ENCODE data around the gene RUFY4. TPM values are rescaled to one million over a fixed set of nuclear protein-coding genes. Genes with fewer than 3 reads are reported as not detected.

The RUFY4 gene
- total and polyA plus RNA-seq, 9 of the 15 experiments (the other 6 are each of a cell fraction or from before 2014, with no cell fraction given), result not detected

DNA sequence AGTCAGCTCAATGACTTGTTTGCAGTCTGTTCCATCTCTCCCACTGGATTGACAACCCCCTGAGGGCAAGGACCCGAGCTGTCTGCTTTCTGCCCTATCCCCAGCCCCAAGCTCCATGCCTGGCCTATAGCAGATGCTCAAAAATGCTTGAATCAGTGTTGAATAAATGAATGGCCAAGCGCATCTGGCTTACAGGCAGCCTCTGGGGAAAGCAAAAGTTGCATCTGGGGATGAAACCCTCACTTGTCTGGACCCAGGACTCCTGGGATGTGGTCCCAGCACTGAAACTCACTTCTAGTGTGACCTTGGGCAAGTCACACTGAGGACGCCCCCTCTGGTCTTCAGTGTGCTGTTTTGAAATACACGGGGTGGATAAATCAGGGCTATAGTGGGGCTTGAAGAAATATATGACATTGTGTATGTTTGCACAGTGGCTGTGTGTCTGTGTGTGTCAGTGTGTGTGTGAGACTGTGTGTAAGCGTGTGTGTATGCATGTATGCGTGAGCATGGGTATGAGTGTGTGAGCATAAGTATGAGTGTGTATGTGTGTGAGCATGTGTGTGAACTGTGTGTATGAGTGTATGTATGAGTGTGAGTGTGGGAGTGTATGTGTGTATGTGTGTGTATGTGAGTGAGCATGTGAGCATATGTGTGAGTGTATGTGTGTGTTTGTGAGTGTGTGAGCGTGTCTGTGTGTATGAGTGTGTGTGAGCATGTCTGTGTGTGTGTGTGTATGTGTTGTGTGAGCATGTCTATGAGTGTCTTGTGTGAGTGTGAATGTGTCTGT is 38.5 kb upstream of the RUFY4 start:
- in situ Hi-C loops (cut with MboI) (no loop called here), intact Hi-C loops (cut with micrococcal nuclease) (loop anchor here (5.0 kb wide), 1 partner anchor 33 kb away; no protein-coding TSS in a partner anchor)
- Histone ChIP-seq H3K4me2 (ENCODE audit: insufficient read depth, low read length) (no peak overlapping the region), H3K27me3 (ENCODE audit: control insufficient read depth in 2 of 2, insufficient read depth in 2 of 2, low read length in 2 of 2) (peaks cover 0 to 30% of the 10 kb centered on the region in 2 experiments; a peak in 1 of 5 replicates), H4K20me1 (replicated peaks; ENCODE audit: control insufficient read depth, insufficient read depth, low read length) (no peaks in the 10 kb centered on the region), H3K9me3 (replicated peaks; ENCODE audit: control insufficient read depth, insufficient read depth, low read depth, low read length) (no peaks in the 10 kb centered on the region), H3K27ac (ENCODE audit: extremely low read depth, low read depth, low read length) (no peak overlapping the region), H2AFZ (ENCODE audit: low read depth, low read length) (no peak overlapping the region), H3K4me3 (no peak overlapping the region), H3K36me3 (ENCODE audit: control insufficient read depth, insufficient read depth, low read length) (no peaks in the 10 kb centered on the region), H3K9me1 (ENCODE audit: control insufficient read depth, insufficient read depth, low read length) (no peaks in the 10 kb centered on the region), H3K4me1 (replicated peaks in 1 of 2; ENCODE audit: control insufficient read depth in 2 of 2, insufficient read depth in 2 of 2, low read length in 2 of 2) (peaks cover 0 to 4% of the 10 kb centered on the region in 2 experiments; a peak in 1 of 5 replicates), H3K9ac (ENCODE audit: insufficient read depth in 1 of 2, low read depth in 2 of 2, low read length in 2 of 2) (no peak overlapping the region), H3K79me2 (ENCODE audit: control insufficient read depth, insufficient read depth, low read length) (no peaks in the 10 kb centered on the region)
- ATAC-seq, result no peak
- BruUV-seq (replicated peaks), result no TSS peak
- 8% methylated on average over 6 of the region's 7 CpGs for WGBS (ENCODE audit: insufficient coverage, low coverage, missing lambda C conversion rate)
- no peak for DNase-seq (ENCODE audit: extremely low read depth in 1 of 4, low spot score in 3 of 4)
- no peak for FAIRE-seq
- ChIA-PET CTCF (ENCODE audit: low intra/inter-chr PET ratio) (no interaction called here), POLR2A (no interaction called here)
- TF ChIP-seq ZNF316 (IDR thresholded peaks at IDR 0.05) (no peak), TEAD1 (CRISPR knock-in tag; IDR thresholded peaks at IDR 0.05) (no peak), L3MBTL2 (IDR thresholded peaks at IDR 0.05) (no peak), RUNX1 (IDR thresholded peaks at IDR 0.05; ENCODE audit: low read depth) (no peak), ZNF175 (CRISPR knock-in tag; IDR thresholded peaks at IDR 0.05; ENCODE audit: low read depth) (no peak), ZBTB7A (IDR thresholded peaks at IDR 0.05; ENCODE audit: borderline replicate concordance, control insufficient read depth, low read depth, low read length) (no peak), RFX5 (IDR thresholded peaks at IDR 0.05; ENCODE audit: low read depth, low read length) (no peak)
- TF ChIP-seq, protein P1, sequence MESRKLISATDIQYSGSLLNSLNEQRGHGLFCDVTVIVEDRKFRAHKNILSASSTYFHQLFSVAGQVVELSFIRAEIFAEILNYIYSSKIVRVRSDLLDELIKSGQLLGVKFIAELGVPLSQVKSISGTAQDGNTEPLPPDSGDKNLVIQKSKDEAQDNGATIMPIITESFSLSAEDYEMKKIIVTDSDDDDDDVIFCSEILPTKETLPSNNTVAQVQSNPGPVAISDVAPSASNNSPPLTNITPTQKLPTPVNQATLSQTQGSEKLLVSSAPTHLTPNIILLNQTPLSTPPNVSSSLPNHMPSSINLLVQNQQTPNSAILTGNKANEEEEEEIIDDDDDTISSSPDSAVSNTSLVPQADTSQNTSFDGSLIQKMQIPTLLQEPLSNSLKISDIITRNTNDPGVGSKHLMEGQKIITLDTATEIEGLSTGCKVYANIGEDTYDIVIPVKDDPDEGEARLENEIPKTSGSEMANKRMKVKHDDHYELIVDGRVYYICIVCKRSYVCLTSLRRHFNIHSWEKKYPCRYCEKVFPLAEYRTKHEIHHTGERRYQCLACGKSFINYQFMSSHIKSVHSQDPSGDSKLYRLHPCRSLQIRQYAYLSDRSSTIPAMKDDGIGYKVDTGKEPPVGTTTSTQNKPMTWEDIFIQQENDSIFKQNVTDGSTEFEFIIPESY (CRISPR knock-in tag; IDR thresholded peaks at IDR 0.05), result no peak
- TF ChIP-seq, protein P2, sequence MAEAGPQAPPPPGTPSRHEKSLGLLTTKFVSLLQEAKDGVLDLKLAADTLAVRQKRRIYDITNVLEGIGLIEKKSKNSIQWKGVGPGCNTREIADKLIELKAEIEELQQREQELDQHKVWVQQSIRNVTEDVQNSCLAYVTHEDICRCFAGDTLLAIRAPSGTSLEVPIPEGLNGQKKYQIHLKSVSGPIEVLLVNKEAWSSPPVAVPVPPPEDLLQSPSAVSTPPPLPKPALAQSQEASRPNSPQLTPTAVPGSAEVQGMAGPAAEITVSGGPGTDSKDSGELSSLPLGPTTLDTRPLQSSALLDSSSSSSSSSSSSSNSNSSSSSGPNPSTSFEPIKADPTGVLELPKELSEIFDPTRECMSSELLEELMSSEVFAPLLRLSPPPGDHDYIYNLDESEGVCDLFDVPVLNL (CRISPR knock-in tag; IDR thresholded peaks at IDR 0.05; ENCODE audit: low read depth), result no peak
- TF ChIP-seq, protein P3, sequence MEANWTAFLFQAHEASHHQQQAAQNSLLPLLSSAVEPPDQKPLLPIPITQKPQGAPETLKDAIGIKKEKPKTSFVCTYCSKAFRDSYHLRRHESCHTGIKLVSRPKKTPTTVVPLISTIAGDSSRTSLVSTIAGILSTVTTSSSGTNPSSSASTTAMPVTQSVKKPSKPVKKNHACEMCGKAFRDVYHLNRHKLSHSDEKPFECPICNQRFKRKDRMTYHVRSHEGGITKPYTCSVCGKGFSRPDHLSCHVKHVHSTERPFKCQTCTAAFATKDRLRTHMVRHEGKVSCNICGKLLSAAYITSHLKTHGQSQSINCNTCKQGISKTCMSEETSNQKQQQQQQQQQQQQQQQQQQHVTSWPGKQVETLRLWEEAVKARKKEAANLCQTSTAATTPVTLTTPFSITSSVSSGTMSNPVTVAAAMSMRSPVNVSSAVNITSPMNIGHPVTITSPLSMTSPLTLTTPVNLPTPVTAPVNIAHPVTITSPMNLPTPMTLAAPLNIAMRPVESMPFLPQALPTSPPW (CRISPR knock-in tag; IDR thresholded peaks at IDR 0.05), result no peak
- TF ChIP-seq, protein P4, sequence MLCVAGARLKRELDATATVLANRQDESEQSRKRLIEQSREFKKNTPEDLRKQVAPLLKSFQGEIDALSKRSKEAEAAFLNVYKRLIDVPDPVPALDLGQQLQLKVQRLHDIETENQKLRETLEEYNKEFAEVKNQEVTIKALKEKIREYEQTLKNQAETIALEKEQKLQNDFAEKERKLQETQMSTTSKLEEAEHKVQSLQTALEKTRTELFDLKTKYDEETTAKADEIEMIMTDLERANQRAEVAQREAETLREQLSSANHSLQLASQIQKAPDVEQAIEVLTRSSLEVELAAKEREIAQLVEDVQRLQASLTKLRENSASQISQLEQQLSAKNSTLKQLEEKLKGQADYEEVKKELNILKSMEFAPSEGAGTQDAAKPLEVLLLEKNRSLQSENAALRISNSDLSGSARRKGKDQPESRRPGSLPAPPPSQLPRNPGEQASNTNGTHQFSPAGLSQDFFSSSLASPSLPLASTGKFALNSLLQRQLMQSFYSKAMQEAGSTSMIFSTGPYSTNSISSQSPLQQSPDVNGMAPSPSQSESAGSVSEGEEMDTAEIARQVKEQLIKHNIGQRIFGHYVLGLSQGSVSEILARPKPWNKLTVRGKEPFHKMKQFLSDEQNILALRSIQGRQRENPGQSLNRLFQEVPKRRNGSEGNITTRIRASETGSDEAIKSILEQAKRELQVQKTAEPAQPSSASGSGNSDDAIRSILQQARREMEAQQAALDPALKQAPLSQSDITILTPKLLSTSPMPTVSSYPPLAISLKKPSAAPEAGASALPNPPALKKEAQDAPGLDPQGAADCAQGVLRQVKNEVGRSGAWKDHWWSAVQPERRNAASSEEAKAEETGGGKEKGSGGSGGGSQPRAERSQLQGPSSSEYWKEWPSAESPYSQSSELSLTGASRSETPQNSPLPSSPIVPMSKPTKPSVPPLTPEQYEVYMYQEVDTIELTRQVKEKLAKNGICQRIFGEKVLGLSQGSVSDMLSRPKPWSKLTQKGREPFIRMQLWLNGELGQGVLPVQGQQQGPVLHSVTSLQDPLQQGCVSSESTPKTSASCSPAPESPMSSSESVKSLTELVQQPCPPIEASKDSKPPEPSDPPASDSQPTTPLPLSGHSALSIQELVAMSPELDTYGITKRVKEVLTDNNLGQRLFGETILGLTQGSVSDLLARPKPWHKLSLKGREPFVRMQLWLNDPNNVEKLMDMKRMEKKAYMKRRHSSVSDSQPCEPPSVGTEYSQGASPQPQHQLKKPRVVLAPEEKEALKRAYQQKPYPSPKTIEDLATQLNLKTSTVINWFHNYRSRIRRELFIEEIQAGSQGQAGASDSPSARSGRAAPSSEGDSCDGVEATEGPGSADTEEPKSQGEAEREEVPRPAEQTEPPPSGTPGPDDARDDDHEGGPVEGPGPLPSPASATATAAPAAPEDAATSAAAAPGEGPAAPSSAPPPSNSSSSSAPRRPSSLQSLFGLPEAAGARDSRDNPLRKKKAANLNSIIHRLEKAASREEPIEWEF (CRISPR knock-in tag; IDR thresholded peaks at IDR 0.05), result no peak

All from K562 (cell line).